GM23338 (cell line): ENCODE data around the gene FBXO2. TPM values are rescaled to one million over a fixed set of nuclear protein-coding genes. Genes with fewer than 3 reads are reported as not detected.

Source experiments
- ATAC-seq: fragments of 200-7000 bp; cut with Tn5 transposase; 3 replicates; pipeline ENCODE4 v1.9.1; 2020
- DNase-seq: peaks from one replicate; pipeline ENCODE4 v3.0.0-alpha.2; 2015; ENCODE audit warnings: low spot score
- H2AFZ ChIP-seq: fragments of 200-600 bp; sonication (generic); 2 replicates; pipeline ENCODE4 v1.8.0; 2016; ENCODE audit warnings: antibody characterized with exemption, mild to moderate bottlenecking, moderate library complexity
- H3F3A ChIP-seq: fragments of 200-600 bp; sonication (generic); replicated peaks from 2 replicates; pipeline ENCODE4 v1.8.0; 2017; ENCODE audit warnings: antibody characterized with exemption, mixed run types, low read depth
- H3K27ac ChIP-seq: fragments of 200-600 bp; sonication (generic); 2 replicates; pipeline ENCODE4 v1.6.1; 2016; ENCODE audit warnings: low read depth
- H3K27me3 ChIP-seq: fragments of 200-600 bp; sonication (generic); 2 replicates; pipeline ENCODE4 v1.8.0; 2016; ENCODE audit warnings: mild to moderate bottlenecking, mixed run types, moderate library complexity; ENCODE audit not compliant: insufficient read depth
- H3K36me3 ChIP-seq: fragments of 200-600 bp; sonication (generic); 2 replicates; pipeline ENCODE4 v1.8.0; 2016; ENCODE audit warnings: mild to moderate bottlenecking; ENCODE audit not compliant: insufficient read depth
- H3K4me1 ChIP-seq: fragments of 200-600 bp; sonication (generic); 2 replicates; pipeline ENCODE4 v1.8.0; 2016; ENCODE audit warnings: mild to moderate bottlenecking, moderate library complexity; ENCODE audit not compliant: insufficient read depth
- H3K4me2 ChIP-seq: fragments of 200-600 bp; sonication (generic); 2 replicates; pipeline ENCODE4 v1.7.1; 2017; ENCODE audit warnings: mixed run types
- H3K4me3 ChIP-seq: fragments of 200-600 bp; sonication (generic); 2 replicates; pipeline ENCODE4 v1.6.1; 2016; ENCODE audit warnings: mixed run types
- H3K79me2 ChIP-seq: fragments of 200-600 bp; sonication (generic); replicated peaks from 2 replicates; pipeline ENCODE4 v1.8.0; 2017; ENCODE audit warnings: mild to moderate bottlenecking; ENCODE audit not compliant: insufficient read depth
- H3K9me2 ChIP-seq: fragments of 200-600 bp; sonication (generic); 2 replicates; pipeline ENCODE4 v1.8.0; 2017; ENCODE audit not compliant: insufficient read depth
- H4K20me1 ChIP-seq: fragments of 200-600 bp; sonication (generic); replicated peaks from 2 replicates; pipeline ENCODE4 v1.8.0; 2017; ENCODE audit warnings: mild to moderate bottlenecking; ENCODE audit not compliant: insufficient read depth
- H3K27ac Mint-ChIP-seq: 2 replicates; pipeline ENCODE4 v1.8.0; 2020; ENCODE audit warnings: inconsistent platforms, mild to moderate bottlenecking, moderate library complexity, mixed read lengths
- H3K27me3 Mint-ChIP-seq: 3 replicates; pipeline ENCODE4 v1.8.0; 2022; ENCODE audit warnings: low read depth, mild to moderate bottlenecking, moderate library complexity, mixed read lengths, inconsistent platforms; ENCODE audit not compliant: insufficient read depth, poor library complexity
- H3K36me3 Mint-ChIP-seq: 3 replicates; pipeline ENCODE4 v1.8.0; 2021; ENCODE audit warnings: low read depth, mild to moderate bottlenecking, inconsistent platforms, moderate library complexity, mixed read lengths
- H3K4me1 Mint-ChIP-seq: 3 replicates; pipeline ENCODE4 v1.8.0; 2020; ENCODE audit warnings: mild to moderate bottlenecking, inconsistent platforms, mixed read lengths
- H3K4me3 Mint-ChIP-seq: 3 replicates; pipeline ENCODE4 v1.8.0; 2021; ENCODE audit warnings: moderate library complexity, mild to moderate bottlenecking, inconsistent platforms, mixed read lengths
- H3K9me3 Mint-ChIP-seq: 3 replicates; pipeline ENCODE4 v1.8.0; 2020; ENCODE audit warnings: moderate library complexity, mild to moderate bottlenecking, inconsistent platforms, mixed read lengths
- CTCF ChIP-seq, 2 experiments: fragments of 200-600 bp in 1 of 2; sonication (generic) in 1 of 2; conservative IDR thresholded peaks; 2 replicates each; pipeline versions ENCODE4 v1.5.1 to v1.6.1; 2016 to 2017; ENCODE audit warnings: antibody characterized with exemption in 2 of 2, low read depth in 2 of 2, mild to moderate bottlenecking in 2 of 2, moderate library complexity in 1 of 2
- EZH2 ChIP-seq: fragments of 200-600 bp; sonication (generic); IDR thresholded peaks from one replicate; pipeline ENCODE4 v1.8.0; 2017; ENCODE audit warnings: antibody characterized with exemption, mild to moderate bottlenecking, low read depth; ENCODE audit not compliant: unreplicated experiment
- EZH2phosphoT487 ChIP-seq: fragments of 200-600 bp; sonication (generic); IDR thresholded peaks from one replicate; pipeline ENCODE4 v1.8.1; 2018; ENCODE audit warnings: antibody characterized with exemption; ENCODE audit not compliant: unreplicated experiment
- JUNB ChIP-seq: IDR thresholded peaks from one replicate; pipeline ENCODE4 v1.6.1; 2016; ENCODE audit warnings: antibody characterized with exemption; ENCODE audit not compliant: unreplicated experiment
- NANOG ChIP-seq: IDR thresholded peaks from 2 replicates; pipeline ENCODE4 v1.6.1; 2016; ENCODE audit warnings: antibody characterized with exemption, borderline replicate concordance
- POLR2AphosphoS5 ChIP-seq: IDR thresholded peaks from 2 replicates; pipeline ENCODE4 v1.6.1; 2016; ENCODE audit warnings: antibody characterized with exemption, low read depth
- REST ChIP-seq: IDR thresholded peaks from one replicate; pipeline ENCODE4 v1.6.1; 2018; ENCODE audit warnings: antibody characterized with exemption; ENCODE audit not compliant: unreplicated experiment
- STAT1 ChIP-seq: IDR thresholded peaks from one replicate; pipeline ENCODE4 v1.6.1; 2016; ENCODE audit warnings: antibody characterized with exemption; ENCODE audit not compliant: unreplicated experiment
- ZNF114 ChIP-seq: fragments of 250-450 bp; sonication (Bioruptor Pico); IDR thresholded peaks from 2 replicates; pipeline ENCODE4 v1.5.0; 2020; ENCODE audit warnings: mild to moderate bottlenecking, moderate library complexity
- ZNF331 ChIP-seq: fragments of 250-450 bp; sonication (Bioruptor Pico); IDR thresholded peaks from 2 replicates; pipeline ENCODE4 v1.5.0; 2020; ENCODE audit warnings: low read depth, mild to moderate bottlenecking, moderate library complexity
- ZNF462 ChIP-seq: fragments of 250-450 bp; sonication (Bioruptor Pico); IDR thresholded peaks from 2 replicates; pipeline ENCODE4 v1.5.0; 2020; ENCODE audit warnings: mild to moderate bottlenecking, moderate library complexity
- polyA plus RNA-seq: library from polyadenylated mRNA; unstranded; fragments of >200 nt; fragmentation: Nextera tagmentation; extraction: Ambion mirVana; gene quantifications from 2 replicates; pipeline ENCODE4 v1.2.1, GENCODE V29; 2016
- total RNA-seq: library from RNA; depleted of rRNA; stranded (reverse); fragments of >200 nt; shearing (Covaris generic); gene quantifications from 2 replicates; pipeline ENCODE4 v1.2.3, GENCODE V29; 2014

Gene FBXO2
- total and polyA plus RNA-seq, 2 experiments from 2014 or later, result 44.4 to 84.6 TPM

- no peak for TF ChIP-seq REST
These were observed 25.5 kb downstream of the FBXO2 start (continued) for GRCh38 chr1:11628767-11629166.

GRCh38 chr1:11626551-11626950 lies 27.7 kb downstream of the FBXO2 start:
- peaks cover 4% of the 10 kb centered on the region for H3K27me3 Mint-ChIP-seq
- H3K9me3 Mint-ChIP-seq, result no peaks in the 10 kb centered on the region
- Histone ChIP-seq H4K20me1 (no peaks in the 10 kb centered on the region), H3K4me1 (no peaks in the 10 kb centered on the region), H3K9me2 (no peaks in the 10 kb centered on the region), H3K4me2 (no peak overlapping the region), H3K36me3 (no peaks in the 10 kb centered on the region), H3K4me3 (no peak overlapping the region), H3K79me2 (no peaks in the 10 kb centered on the region), H3K27me3 (no peaks in the 10 kb centered on the region), H3F3A (no peaks in the 10 kb centered on the region), H2AFZ (no peak overlapping the region), H3K27ac (no peak overlapping the region)
- H3K36me3 Mint-ChIP-seq, result no peaks in the 10 kb centered on the region
- DNase-seq (no peak), ATAC-seq (no peak)
- no peak overlapping the region for H3K4me3 Mint-ChIP-seq
- no peaks in the 10 kb centered on the region for H3K4me1 Mint-ChIP-seq
- H3K27ac Mint-ChIP-seq, result no peak overlapping the region
- TF ChIP-seq EZH2, result no peak
- no peak for TF ChIP-seq JUNB
- TF ChIP-seq ZNF462 (CRISPR knock-in tag), result no peak
- TF ChIP-seq EZH2phosphoT487, result no peak
- no peak for TF ChIP-seq CTCF (conservative IDR thresholded peaks at IDR 0.05; ENCODE audit: low read depth in 2 of 2)
- no peak for TF ChIP-seq STAT1
- no peak for TF ChIP-seq NANOG
- TF ChIP-seq REST, result no peak
- TF ChIP-seq POLR2AphosphoS5, result no peak
- no peak for TF ChIP-seq ZNF114 (CRISPR knock-in tag)
- TF ChIP-seq ZNF331 (CRISPR knock-in tag), result no peak
